DOHH2 (cell line): Measurements from ENCODE around the gene RBFOX2.
"Not testable (repeated sequence)": the region's sequence is repeated elsewhere in the genome, so short reads cannot be mapped to it uniquely, and the experiment has no call there.

Experiments
- H3F3A ChIP-seq: fragments of 200-600 bp; sonication (generic), shearing (Covaris generic); 2 replicates; pipeline ENCODE4 v1.6.0; 2016; ENCODE audit warnings: antibody characterized with exemption, mild to moderate bottlenecking; ENCODE audit not compliant: control insufficient read depth, insufficient read depth
- H3K27ac ChIP-seq: fragments of 200-600 bp; sonication (generic); 2 replicates; pipeline ENCODE4 v1.5.1; 2014; ENCODE audit warnings: low read depth, mild to moderate bottlenecking, low read length, moderate library complexity
- H3K27me3 ChIP-seq: fragments of 200-600 bp; sonication (generic); 2 replicates; pipeline ENCODE4 v1.6.1; 2014; ENCODE audit warnings: mild to moderate bottlenecking, low read length, mixed read lengths; ENCODE audit not compliant: control insufficient read depth
- H3K36me3 ChIP-seq: fragments of 200-600 bp; sonication (generic); 2 replicates; pipeline ENCODE4 v1.6.1; 2014; ENCODE audit warnings: mild to moderate bottlenecking, low read length, moderate library complexity, mixed read lengths; ENCODE audit not compliant: control insufficient read depth
- H3K4me1 ChIP-seq: fragments of 200-600 bp; sonication (generic); 2 replicates; pipeline ENCODE4 v1.6.1; 2014; ENCODE audit warnings: mild to moderate bottlenecking, low read length, mixed read lengths; ENCODE audit not compliant: control insufficient read depth
- H3K4me2 ChIP-seq: fragments of 200-600 bp; sonication (generic); 2 replicates; pipeline ENCODE4 v1.6.0; 2014; ENCODE audit warnings: mild to moderate bottlenecking, low read length, moderate library complexity
- H3K4me3 ChIP-seq: fragments of 200-600 bp; sonication (generic); 2 replicates; pipeline ENCODE4 v1.5.1; 2014; ENCODE audit warnings: mild to moderate bottlenecking, low read length, mixed read lengths
- H3K79me2 ChIP-seq: fragments of 200-600 bp; sonication (generic); 2 replicates; pipeline ENCODE4 v1.6.1; 2014; ENCODE audit warnings: mild to moderate bottlenecking, low read length, mixed read lengths; ENCODE audit not compliant: control insufficient read depth
- H3K9me2 ChIP-seq: fragments of 200-600 bp; sonication (generic); replicated peaks from 2 replicates; pipeline ENCODE4 v1.6.1; 2014; ENCODE audit warnings: mild to moderate bottlenecking, low read length, mixed read lengths; ENCODE audit not compliant: control insufficient read depth
- H3K9me3 ChIP-seq: fragments of 200-600 bp; sonication (generic); 2 replicates; pipeline ENCODE4 v1.6.1; 2014; ENCODE audit warnings: antibody characterized with exemption, low read length, mixed read lengths; ENCODE audit not compliant: control insufficient read depth, insufficient read depth
- H4K20me1 ChIP-seq: fragments of 200-600 bp; sonication (generic); 2 replicates; pipeline ENCODE4 v1.6.0; 2014; ENCODE audit warnings: low read depth, mild to moderate bottlenecking, antibody characterized with exemption, low read length, moderate library complexity; ENCODE audit not compliant: control insufficient read depth, insufficient read depth
- EZH2phosphoT487 ChIP-seq: fragments of 200-600 bp; sonication (generic); IDR thresholded peaks from 2 replicates; pipeline ENCODE4 v1.6.1; 2017; ENCODE audit warnings: borderline replicate concordance, mild to moderate bottlenecking, antibody characterized with exemption, low read length, moderate library complexity, mixed read lengths
- TF ChIP-seq, protein P1 (sequence below): fragments of 200-600 bp; sonication (generic); IDR thresholded peaks from one replicate; pipeline ENCODE4 v1.5.1; 2014; ENCODE audit warnings: antibody characterized with exemption, mild to moderate bottlenecking, low read depth, low read length; ENCODE audit not compliant: poor library complexity, severe bottlenecking

RBFOX2 gene

GRCh38 chr22:36075230-36075629, 46.6 kb upstream of the RBFOX2 start:
- Histone ChIP-seq H3K27me3 (peaks cover 16% of the 10 kb centered on the region), H3K9me2 (no peaks in the 10 kb centered on the region), H3K36me3 (no peaks in the 10 kb centered on the region), H3K79me2 (no peaks in the 10 kb centered on the region), H3K4me3 (no peak overlapping the region), H3K9me3 (no peaks in the 10 kb centered on the region), H3K4me2 (no peak overlapping the region), H4K20me1 (no peaks in the 10 kb centered on the region), H3K27ac (no peak overlapping the region), H3K4me1 (peaks cover 6% of the 10 kb centered on the region), H3F3A (no peaks in the 10 kb centered on the region)
- TF ChIP-seq, protein P1, sequence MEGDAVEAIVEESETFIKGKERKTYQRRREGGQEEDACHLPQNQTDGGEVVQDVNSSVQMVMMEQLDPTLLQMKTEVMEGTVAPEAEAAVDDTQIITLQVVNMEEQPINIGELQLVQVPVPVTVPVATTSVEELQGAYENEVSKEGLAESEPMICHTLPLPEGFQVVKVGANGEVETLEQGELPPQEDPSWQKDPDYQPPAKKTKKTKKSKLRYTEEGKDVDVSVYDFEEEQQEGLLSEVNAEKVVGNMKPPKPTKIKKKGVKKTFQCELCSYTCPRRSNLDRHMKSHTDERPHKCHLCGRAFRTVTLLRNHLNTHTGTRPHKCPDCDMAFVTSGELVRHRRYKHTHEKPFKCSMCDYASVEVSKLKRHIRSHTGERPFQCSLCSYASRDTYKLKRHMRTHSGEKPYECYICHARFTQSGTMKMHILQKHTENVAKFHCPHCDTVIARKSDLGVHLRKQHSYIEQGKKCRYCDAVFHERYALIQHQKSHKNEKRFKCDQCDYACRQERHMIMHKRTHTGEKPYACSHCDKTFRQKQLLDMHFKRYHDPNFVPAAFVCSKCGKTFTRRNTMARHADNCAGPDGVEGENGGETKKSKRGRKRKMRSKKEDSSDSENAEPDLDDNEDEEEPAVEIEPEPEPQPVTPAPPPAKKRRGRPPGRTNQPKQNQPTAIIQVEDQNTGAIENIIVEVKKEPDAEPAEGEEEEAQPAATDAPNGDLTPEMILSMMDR, result no peak

- H3K4me3 ChIP-seq, result no peak overlapping the region
- H3F3A ChIP-seq, result no peaks in the 10 kb centered on the region
- peaks cover 10% of the 10 kb centered on the region for H3K4me1 ChIP-seq
- no peaks in the 10 kb centered on the region for H3K79me2 ChIP-seq
- H3K9me3 ChIP-seq, result no peaks in the 10 kb centered on the region
- H3K27ac ChIP-seq, result no peak overlapping the region
- H3K9me2 ChIP-seq, result no peaks in the 10 kb centered on the region
- no peaks in the 10 kb centered on the region for H4K20me1 ChIP-seq
- peaks cover 9% of the 10 kb centered on the region; the same call in 1 of the 2 replicates for H3K27me3 ChIP-seq
- H3K36me3 ChIP-seq, result no peaks in the 10 kb centered on the region
- no peak overlapping the region for H3K4me2 ChIP-seq
- TF ChIP-seq EZH2phosphoT487, result no peak
- TF ChIP-seq, protein P1, result no peak
Measured at GRCh38 chr22:36073476-36073875, 44.9 kb upstream of the RBFOX2 start.

DNA sequence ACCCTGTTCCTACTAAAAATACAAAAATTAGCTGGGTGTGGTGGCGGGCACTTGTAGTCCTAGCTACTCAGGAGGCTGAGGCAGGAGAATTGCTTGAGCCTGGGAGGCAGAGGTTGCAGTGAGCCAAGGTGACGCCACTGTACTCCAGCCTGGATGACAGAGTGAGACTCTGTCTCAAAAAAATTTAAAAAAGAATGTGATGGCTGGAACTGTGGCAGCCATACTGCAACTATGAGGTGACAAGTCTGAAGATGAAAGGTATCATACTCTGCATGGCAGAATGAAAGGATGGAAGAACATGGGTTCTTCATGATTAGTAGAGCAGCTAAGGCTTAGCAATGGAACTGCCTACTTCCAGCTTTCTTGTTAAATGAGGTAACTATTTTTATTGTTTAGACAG, 42.0 kb upstream of the RBFOX2 start:
- not testable (repeated sequence) for H3K36me3 ChIP-seq, H3K79me2 ChIP-seq, H3K4me2 ChIP-seq, H3K4me3 ChIP-seq, H3F3A ChIP-seq, H3K27me3 ChIP-seq, H3K27ac ChIP-seq, H4K20me1 ChIP-seq, H3K9me3 ChIP-seq, H3K9me2 ChIP-seq
- peaks cover 17% of the 10 kb centered on the region for H3K4me1 ChIP-seq

- Histone ChIP-seq H3F3A (no peaks in the 10 kb centered on the region), H4K20me1 (no peaks in the 10 kb centered on the region), H3K4me3 (no peak overlapping the region)
Measured at GRCh38 chr22:36069368-36069767, 40.7 kb upstream of the RBFOX2 start.

More at GRCh38 chr22:36069368-36069767, 40.7 kb upstream of the RBFOX2 start:
- Histone ChIP-seq H3K4me2 (no peak overlapping the region), H3K27ac (no peak overlapping the region), H3K4me1 (peaks cover 17% of the 10 kb centered on the region), H3K9me3 (no peaks in the 10 kb centered on the region), H3K36me3 (no peaks in the 10 kb centered on the region), H3K9me2 (no peaks in the 10 kb centered on the region), H3K79me2 (no peaks in the 10 kb centered on the region), H3K27me3 (no peaks in the 10 kb centered on the region)
- TF ChIP-seq EZH2phosphoT487, result no peak
